RWPE2 (cell line): Measurements from ENCODE around the gene HSF2BP.
A peak's percentile ranks its signal among the peaks of the same experiment; 100 is the strongest.

ENCODE experiments used
- ATAC-seq: fragments of 200-7000 bp; cut with Tn5 transposase; 3 replicates; pipeline ENCODE4 v1.9.1; 2021; ENCODE audit warnings: low read depth
- DNase-seq: peaks from one replicate; pipeline ENCODE4 v3.0.0-alpha.2; 2020; ENCODE audit warnings: low spot score
- H3K27ac ChIP-seq: fragments of 450-650 bp; 2 replicates; pipeline ENCODE4 v1.5.1; 2017; ENCODE audit warnings: mild to moderate bottlenecking; ENCODE audit not compliant: poor library complexity, severe bottlenecking
- H3K27me3 ChIP-seq: fragments of 250-450 bp; sonication (Bioruptor Pico); 2 replicates; pipeline ENCODE4 v1.5.1; 2021; ENCODE audit warnings: mild to moderate bottlenecking, moderate library complexity; ENCODE audit not compliant: insufficient read depth, poor library complexity, severe bottlenecking
- H3K36me3 ChIP-seq: fragments of 250-450 bp; sonication (Bioruptor Pico); 2 replicates; pipeline ENCODE4 v1.5.1; 2020; ENCODE audit warnings: low read depth, mild to moderate bottlenecking, moderate library complexity
- H3K4me1 ChIP-seq: fragments of 250-450 bp; sonication (Bioruptor Pico); 2 replicates; pipeline ENCODE4 v1.5.1; 2021; ENCODE audit warnings: mild to moderate bottlenecking, moderate library complexity; ENCODE audit not compliant: insufficient read depth, poor library complexity, severe bottlenecking
- H3K4me3 ChIP-seq: fragments of 250-450 bp; sonication (Bioruptor Pico); 2 replicates; pipeline ENCODE4 v1.5.1; 2021; ENCODE audit warnings: mild to moderate bottlenecking, moderate library complexity; ENCODE audit not compliant: severe bottlenecking
- H3K9me3 ChIP-seq: fragments of 250-450 bp; sonication (Bioruptor Pico); 2 replicates; pipeline ENCODE4 v1.5.1; 2021; ENCODE audit warnings: mild to moderate bottlenecking, moderate library complexity; ENCODE audit not compliant: severe bottlenecking
- TF ChIP-seq, protein P1 (sequence below): fragments of 450-650 bp; IDR thresholded peaks from one replicate; pipeline ENCODE4 v1.5.1; 2017; ENCODE audit warnings: mild to moderate bottlenecking, moderate library complexity; ENCODE audit not compliant: poor library complexity, severe bottlenecking

Gene HSF2BP

DNA sequence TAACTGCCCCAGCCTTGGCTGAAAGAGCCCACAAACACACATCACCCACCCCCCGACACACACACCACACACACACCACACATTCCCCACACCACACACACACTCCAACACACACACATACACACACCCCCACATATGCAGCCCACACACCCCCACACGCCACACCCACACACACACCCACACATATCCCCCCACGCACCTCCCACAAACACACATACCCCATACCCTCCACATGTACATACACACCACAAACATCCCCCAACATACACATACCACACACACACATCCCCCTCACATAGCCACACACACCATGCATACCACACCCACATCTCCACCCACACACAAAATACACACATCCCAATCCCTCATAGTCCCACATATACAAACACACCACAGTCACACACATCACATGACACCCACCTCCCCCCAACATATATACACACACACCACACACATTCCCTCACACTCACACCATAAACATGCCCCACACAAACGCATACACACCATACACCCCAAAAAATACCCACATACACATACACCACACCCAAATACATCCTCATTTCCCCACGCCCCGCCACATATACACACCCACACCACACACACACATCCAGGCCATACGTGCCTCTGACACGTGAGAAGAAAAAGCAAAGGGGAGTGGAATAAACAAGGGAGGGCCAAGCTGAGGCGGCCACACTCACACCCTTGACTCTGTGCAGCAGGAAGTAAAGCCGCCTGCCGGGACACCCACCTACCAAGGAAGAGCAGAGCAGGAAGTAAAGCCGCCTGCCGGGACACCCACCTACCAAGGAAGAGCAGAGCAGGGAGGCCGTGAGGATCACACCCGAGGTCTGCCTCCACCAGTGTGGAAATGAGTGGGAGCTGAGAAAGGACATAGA is 53.7 kb downstream of the HSF2BP start:
- ATAC-seq (no peak), DNase-seq (no peak)
- H3K36me3 ChIP-seq: no peaks in the 10 kb centered on the region
- H3K4me1 ChIP-seq: peaks cover 47% of the 10 kb centered on the region
- H3K4me3 ChIP-seq: no peak overlapping the region
- H3K9me3 ChIP-seq: no peaks in the 10 kb centered on the region
- H3K27me3 ChIP-seq: no peaks in the 10 kb centered on the region
- TF ChIP-seq, protein P1, sequence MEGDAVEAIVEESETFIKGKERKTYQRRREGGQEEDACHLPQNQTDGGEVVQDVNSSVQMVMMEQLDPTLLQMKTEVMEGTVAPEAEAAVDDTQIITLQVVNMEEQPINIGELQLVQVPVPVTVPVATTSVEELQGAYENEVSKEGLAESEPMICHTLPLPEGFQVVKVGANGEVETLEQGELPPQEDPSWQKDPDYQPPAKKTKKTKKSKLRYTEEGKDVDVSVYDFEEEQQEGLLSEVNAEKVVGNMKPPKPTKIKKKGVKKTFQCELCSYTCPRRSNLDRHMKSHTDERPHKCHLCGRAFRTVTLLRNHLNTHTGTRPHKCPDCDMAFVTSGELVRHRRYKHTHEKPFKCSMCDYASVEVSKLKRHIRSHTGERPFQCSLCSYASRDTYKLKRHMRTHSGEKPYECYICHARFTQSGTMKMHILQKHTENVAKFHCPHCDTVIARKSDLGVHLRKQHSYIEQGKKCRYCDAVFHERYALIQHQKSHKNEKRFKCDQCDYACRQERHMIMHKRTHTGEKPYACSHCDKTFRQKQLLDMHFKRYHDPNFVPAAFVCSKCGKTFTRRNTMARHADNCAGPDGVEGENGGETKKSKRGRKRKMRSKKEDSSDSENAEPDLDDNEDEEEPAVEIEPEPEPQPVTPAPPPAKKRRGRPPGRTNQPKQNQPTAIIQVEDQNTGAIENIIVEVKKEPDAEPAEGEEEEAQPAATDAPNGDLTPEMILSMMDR: no peak
- peak overlapping the region; percentile 100 for H3K27ac ChIP-seq

DNA sequence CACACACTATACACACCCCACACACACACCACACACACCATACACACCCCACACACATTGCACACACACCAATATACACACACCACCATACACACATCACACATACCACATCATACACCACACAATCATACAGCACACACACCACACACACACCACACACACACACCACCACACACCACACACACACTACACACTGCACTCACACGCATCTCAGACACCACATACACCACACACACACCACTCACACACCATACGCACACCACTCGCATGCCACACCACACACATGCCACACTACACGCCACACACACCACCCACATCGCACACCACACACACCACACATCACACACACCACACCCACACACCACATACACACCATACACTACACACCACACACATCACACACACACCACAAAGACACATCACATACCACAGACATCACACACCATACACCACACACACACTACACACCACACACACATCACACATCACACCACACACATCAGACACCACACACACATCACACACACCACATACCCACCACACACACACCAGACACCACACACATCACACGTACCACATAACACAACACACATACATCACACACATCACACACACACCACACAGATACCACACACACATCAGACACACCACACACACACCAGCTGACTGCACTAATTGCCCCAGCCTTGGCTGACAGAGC is 54.6 kb downstream of the HSF2BP start:
- DNase-seq (no peak), ATAC-seq (no peak)
- Histone ChIP-seq H3K27ac (peak overlapping the region; percentile 100), H3K9me3 (no peaks in the 10 kb centered on the region), H3K27me3 (no peaks in the 10 kb centered on the region), H3K4me1 (peaks cover 51% of the 10 kb centered on the region), H3K36me3 (peaks cover 6% of the 10 kb centered on the region; the same call in 1 of the 2 replicates), H3K4me3 (no peak overlapping the region)
- TF ChIP-seq, protein P1: no peak

DNA sequence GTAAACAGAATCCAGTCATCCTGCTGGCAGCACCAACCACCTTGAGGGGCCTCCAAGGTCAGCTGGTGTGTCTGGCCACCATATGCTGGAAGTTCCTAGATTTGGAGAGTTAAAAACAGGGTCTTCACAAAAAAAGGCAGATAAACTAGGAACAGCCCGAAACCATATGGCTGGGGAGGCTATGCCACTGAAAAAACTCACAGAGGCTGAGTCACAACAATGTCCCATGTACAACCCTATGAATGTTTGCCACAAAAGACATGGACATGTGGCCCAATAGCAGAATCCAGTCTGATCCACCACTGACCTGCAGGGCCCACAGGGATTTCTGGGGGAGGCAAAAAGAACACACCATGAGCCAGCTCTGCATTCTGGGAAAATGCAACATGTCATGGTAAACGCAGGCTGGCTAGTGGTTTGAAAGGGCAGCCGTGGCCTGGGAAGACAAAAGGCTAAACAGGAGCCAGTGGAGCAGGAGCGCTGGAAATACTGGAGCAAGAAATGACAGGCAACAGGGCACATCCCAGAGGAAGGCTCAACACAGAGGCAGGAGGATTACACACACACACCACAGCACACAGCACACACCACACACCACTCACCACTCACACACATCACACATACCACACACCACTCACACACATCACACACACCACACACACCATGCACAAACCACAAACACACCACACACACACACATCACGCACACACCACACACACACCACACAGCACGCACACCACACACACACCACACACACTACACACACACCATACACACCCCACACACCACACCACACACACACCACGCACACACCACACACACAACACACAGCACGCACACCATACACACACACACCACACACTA is 55.4 kb downstream of the HSF2BP start:
- TF ChIP-seq, protein P1: no peak
- Histone ChIP-seq H3K36me3 (peaks cover 9% of the 10 kb centered on the region; the same call in 1 of the 2 replicates), H3K4me1 (peaks cover 51% of the 10 kb centered on the region), H3K27ac (peak overlapping the region; percentile 100), H3K9me3 (no peaks in the 10 kb centered on the region), H3K4me3 (no peak overlapping the region), H3K27me3 (no peaks in the 10 kb centered on the region)
- ATAC-seq (no peak), DNase-seq (no peak)

DNA sequence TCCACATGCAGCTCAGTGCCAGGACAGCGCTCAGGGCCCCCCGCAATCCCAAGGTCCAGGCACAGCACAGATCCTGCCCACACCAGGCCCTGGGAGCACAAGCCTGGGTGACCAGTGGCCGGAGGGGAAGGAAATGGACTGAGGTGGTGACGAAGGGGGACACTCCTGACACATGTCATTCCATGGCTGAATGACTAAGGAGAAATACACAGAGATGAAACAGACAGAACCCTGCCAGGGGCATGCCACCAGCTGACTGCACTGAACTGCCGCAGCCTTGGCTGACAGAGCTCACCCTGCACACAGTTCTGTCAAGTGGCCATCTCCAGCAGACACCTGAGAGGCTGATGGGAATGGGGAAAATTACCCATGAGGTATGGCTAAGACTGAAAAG is 56.1 kb downstream of the HSF2BP start:
- peaks cover 9% of the 10 kb centered on the region; the same call in 1 of the 2 replicates for H3K36me3 ChIP-seq
- ATAC-seq (no peak), DNase-seq (no peak)
- no peaks in the 10 kb centered on the region for H3K27me3 ChIP-seq
- H3K4me3 ChIP-seq: no peak overlapping the region
- TF ChIP-seq, protein P1: no peak
- peaks cover 51% of the 10 kb centered on the region for H3K4me1 ChIP-seq
- H3K27ac ChIP-seq: peak overlapping the region; percentile 100
- H3K9me3 ChIP-seq: no peaks in the 10 kb centered on the region
